SIG-M5 treated with dmso at 0.1 percent for 504 hours (cell line): ENCODE results near the gene EPHB6.

Experiments
- DNase-seq: peaks from one replicate; lab custom pipeline; 2025; ENCODE audit not compliant: unreplicated experiment; lab: John Stamatoyannopoulos, UW

The EPHB6 gene

DNA sequence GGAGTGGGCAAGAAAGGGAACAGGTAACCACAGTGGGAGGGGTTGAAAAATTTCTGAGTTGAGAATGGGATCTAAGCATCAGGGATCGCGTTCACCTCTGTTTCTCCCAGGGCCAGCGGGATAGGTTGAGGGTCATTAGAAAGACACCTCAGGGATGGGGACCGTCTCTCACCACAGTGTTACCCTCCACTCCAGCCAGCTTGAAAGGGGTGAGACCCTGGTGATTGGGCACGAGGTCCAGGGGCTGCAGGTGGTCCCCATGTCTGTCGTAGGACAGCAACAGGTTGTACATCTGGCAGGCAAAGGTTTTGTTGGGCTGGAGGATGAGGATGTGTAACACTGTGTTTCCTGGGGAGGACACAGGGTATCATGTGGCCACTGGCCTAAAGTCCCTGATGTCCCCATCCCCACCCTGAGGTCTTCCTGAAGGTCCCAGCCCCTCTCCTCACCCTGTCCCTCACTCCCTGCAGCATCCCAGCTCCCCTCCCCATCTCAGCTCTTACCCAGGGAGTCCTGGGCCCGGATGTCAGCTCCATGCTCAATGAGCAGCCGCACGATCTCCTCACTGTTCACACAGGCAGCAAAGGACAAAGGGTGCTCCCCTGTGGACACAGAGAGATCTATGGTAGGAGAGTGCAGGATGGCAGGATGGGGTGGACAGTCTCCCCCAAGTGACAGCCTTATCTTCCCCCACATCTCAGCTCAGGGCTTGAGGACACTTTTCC, 21.5 kb downstream of the EPHB6 start:
- no peak for DNase-seq

- no peak for DNase-seq
Observed at GRCh38 chr7:142876991-142877910, 22.4 kb downstream of the EPHB6 start.

DNA sequence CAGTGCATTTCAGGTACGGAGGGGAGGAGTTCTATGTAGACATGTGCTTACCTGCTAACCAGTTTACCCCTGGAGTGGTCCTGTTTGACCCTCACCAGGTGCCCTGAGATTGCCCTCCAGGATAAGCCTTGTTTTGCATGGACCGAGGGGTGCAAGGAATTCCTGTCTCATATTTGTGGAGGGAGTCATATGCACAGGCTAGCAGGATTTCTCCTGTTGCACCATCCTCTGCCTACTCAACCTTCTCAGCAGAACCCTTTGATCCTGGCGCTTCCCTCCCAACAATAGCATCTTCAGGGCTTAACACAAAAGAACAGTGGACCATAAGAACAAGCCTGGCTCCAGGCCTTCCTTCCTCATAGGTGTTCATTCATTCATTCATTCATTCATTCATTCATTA, 23.4 kb downstream of the EPHB6 start:
- no peak for DNase-seq

GRCh38 chr7:142879060-142879459, 24.2 kb downstream of the EPHB6 start:
- no peak for DNase-seq

DNA sequence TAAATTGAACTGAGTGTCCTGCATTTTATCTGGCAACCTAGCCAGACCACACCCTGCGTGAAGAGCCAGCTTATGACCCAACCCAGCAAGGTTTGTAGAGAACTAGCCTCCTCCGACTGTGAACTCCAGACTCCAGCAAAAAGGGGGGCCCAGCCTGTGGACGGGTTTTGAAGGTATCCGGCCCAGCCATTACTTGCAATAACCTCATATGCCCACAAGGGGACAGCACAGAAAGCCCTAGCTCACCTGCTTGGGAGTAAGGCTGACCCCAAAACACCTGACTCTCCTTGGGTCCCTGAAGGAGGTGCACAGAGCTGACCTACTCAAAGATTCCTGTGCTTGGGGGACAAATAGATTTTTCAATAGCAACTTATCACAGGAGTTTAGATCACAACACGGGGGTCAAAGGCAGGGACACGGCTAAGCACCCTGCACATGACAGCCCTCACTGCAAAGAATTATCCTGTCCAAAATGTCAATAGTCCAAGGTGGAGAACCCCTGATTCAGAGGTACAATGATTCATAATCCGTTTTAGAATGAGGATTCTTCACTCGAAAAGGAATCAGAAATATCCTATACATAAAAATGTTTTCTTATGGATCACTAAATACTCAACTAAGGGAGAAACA, 26.1 kb downstream of the EPHB6 start:
- peak; percentile 13 for DNase-seq

GRCh38 chr7:142881586-142882337, 26.9 kb downstream of the EPHB6 start:
- DNase-seq = no peak

- DNase-seq = no peak
Observed at GRCh38 chr7:142882338-142882678, 27.4 kb downstream of the EPHB6 start.

DNA sequence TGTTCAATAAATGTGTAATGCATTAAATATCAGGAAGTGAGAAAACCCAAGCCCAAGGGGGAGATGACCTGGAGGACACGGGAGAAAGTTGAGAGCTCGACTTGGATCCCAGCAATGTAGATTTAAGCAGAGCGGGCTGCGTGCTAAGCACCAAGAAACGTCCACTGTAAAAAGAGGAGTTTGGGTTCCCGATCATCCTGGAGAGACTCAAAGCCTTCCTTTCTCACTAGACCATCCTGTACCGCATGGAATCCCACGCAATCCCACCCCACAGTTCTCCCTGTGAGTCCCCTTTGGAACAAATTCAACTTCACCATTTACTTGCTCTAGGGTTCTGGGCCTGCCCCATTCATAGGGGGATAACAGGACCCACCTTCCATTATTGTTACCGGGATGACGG, 28.3 kb downstream of the EPHB6 start:
- no peak for DNase-seq

DNA sequence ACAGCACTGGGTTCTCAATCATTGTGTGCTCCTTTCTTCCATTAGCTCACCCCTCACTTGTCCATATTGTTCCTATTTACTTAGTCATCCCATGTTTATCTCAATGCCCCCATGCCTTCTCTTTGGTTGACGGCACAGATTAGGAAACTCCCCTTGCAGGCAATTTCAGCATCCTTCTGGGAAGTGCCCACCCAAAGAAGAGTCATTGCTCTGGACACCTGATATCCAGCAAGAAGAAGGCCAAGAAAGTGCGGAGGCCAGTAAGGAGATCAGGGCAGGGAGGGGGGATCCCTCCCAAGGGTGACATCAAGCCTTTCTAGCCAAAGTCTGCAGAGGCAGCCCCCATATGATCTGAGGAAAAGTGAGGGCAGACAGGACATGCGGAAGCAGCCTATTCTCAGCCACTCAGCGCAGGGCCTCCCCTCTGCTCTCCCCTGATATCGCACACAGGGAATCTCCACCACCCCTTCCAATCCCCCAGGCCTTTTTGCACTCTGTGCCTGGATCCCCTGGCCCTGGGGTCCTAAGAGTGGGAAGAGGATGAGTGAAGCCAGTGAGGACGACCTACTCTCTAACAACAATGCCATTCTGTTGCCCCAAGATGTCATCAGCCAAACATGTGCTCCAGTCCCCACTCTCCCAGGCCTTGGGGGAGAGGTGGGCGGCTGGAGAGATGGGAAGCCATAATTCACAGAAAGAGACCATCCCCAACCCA, 28.9 kb downstream of the EPHB6 start:
- no peak for DNase-seq

- DNase-seq = no peak
Observed at GRCh38 chr7:142884286-142884640, 29.4 kb downstream of the EPHB6 start.

DNA sequence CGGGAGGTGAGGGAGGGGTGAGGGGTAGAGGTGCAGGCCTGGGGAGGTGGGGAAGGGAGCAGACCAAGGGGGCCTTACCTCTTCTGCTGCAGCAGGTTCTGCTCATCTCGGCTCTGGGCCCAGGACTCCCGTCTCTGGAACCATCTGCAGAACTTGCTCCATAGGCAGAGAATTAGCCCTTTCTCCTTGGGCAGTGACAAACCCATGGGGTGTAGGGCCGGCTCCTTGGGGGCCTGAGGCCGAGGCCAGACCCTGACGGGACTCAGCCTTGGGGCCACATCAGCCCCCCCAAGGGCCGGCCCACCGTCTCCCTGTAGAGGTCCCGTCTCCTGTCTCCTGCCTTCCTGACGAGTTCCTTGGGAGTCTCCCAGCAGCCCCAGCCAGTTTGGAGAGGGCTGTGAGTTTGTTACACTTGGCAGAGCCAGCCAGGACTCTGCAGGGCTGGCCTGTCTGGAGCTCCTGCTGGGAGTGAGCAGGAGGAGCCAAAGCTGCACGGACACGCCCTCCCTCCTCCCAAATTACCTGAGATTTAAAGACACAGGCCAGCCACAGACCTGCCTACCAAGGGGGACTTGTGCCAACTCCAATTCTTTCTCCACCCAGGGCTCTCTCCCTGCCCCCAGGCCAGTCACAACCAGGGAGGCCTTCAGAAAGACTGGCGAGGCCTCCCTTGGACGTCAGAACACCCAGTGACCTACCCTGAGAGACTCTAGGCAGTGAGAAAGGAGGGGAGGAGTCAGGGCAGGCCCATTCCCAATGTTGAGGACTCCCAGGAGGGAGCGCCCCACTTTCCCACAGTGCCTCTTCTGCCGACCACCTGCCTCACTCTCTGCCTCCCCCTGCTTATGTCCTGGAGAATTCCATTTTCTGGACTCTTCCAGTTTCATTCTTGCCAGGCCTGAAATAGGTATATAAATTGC, 30.7 kb downstream of the EPHB6 start, which contains the start of gene TRPV6:
TSS of gene TRPV6 (minus strand) at position 435 of the 920 bp plus-strand sequence.
- no peak for DNase-seq

- no peak for DNase-seq
Observed at GRCh38 chr7:142886866-142887265, 32.0 kb downstream of the EPHB6 start.

DNA sequence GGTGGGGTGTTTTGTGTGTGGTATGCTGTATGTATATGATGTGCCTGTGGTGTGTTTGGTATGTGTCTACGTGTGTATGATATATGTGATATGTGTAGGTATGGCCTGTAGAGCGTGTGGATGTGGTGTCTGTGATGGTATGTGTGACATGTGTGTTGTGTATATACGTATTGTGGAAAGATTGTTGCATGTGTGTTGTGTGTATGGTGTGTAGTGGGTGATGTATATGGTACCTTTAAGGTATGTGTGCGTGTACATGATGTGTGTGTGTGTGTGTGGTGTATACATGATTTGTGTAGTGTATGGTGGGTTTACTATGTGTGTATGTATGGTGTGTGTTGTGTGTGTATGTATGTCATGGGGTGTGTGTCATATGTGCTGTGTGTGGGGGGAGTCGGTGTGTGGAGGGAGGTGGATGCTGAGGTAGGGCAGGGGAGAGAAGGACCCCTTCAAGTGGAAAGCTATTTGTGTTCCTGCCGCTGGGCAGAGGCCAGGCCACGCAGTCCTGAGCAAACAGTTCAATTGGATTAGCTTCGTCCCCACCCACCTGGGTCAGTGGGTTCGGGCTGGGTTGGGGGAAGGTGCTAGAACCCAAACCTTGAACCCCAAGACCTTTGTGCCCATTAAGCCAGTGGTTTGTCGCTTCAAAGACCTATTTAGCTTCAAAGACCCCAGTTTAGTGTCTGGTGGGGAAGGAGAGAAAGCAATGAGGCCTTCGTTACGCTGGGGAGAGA, 32.6 kb downstream of the EPHB6 start:
- DNase-seq = no peak

- DNase-seq = no peak
Observed at GRCh38 chr7:142889816-142890215, 34.9 kb downstream of the EPHB6 start.

DNA sequence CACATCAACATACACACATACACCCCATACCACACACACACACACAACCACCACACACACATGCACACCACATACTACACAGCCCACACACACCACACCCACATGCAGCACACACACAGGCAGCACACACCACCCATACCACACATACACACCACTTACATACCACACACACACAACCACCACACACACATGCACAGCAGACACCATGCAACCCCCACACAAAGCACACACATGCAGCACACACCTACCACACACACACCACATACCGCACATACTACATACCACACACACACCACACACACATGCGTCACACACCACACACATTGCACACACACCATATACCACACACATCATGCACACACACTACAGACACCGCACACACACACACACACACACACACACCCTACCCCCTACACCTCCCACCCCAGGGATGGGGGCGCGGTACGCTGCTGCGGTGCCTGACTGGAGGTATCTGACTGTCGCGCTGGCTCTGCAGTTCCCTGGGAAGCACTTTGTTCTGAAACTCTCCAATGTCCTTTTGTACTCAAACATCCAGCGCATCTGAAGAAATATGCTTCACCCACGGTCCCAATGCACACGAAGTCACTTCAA, 36.1 kb downstream of the EPHB6 start:
- no peak for DNase-seq

- DNase-seq = no peak
Observed at GRCh38 chr7:142891490-142892082, 36.7 kb downstream of the EPHB6 start.

- DNase-seq = no peak
Observed at GRCh38 chr7:142892951-142893350, 38.1 kb downstream of the EPHB6 start.
